VCaP (cell line): ENCODE results near the gene CHRNA9.

ENCODE experiments used
- H3K27ac ChIP-seq: fragments of 450-650 bp; 2 replicates; pipeline ENCODE4 v1.5.1; 2017
- TF ChIP-seq, protein P1 (sequence below): fragments of 450-650 bp; conservative IDR thresholded peaks from 2 replicates; pipeline ENCODE4 v1.5.1; 2017; ENCODE audit warnings: mild to moderate bottlenecking, moderate library complexity

CHRNA9 gene

DNA sequence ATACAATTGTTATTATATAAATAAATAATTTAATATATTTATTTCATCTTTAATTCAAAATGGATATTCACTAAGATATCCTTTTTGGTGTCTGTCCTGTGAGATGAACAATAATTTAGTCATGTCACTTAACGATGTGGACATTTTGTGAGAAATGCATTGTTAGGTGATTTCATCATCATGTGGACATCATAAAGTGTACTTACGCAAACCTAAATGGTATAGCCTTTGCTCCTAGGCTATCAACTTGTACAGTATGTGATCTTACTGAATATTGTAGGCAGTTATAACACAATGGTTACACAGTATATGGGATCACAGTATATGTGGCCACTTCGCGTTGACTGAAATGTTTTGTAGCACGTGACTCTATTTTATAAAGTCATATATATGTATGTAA lies 20.2 kb upstream of the CHRNA9 start:
- no peak overlapping the region for H3K27ac ChIP-seq
- TF ChIP-seq, protein P1, sequence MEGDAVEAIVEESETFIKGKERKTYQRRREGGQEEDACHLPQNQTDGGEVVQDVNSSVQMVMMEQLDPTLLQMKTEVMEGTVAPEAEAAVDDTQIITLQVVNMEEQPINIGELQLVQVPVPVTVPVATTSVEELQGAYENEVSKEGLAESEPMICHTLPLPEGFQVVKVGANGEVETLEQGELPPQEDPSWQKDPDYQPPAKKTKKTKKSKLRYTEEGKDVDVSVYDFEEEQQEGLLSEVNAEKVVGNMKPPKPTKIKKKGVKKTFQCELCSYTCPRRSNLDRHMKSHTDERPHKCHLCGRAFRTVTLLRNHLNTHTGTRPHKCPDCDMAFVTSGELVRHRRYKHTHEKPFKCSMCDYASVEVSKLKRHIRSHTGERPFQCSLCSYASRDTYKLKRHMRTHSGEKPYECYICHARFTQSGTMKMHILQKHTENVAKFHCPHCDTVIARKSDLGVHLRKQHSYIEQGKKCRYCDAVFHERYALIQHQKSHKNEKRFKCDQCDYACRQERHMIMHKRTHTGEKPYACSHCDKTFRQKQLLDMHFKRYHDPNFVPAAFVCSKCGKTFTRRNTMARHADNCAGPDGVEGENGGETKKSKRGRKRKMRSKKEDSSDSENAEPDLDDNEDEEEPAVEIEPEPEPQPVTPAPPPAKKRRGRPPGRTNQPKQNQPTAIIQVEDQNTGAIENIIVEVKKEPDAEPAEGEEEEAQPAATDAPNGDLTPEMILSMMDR = no peak

DNA sequence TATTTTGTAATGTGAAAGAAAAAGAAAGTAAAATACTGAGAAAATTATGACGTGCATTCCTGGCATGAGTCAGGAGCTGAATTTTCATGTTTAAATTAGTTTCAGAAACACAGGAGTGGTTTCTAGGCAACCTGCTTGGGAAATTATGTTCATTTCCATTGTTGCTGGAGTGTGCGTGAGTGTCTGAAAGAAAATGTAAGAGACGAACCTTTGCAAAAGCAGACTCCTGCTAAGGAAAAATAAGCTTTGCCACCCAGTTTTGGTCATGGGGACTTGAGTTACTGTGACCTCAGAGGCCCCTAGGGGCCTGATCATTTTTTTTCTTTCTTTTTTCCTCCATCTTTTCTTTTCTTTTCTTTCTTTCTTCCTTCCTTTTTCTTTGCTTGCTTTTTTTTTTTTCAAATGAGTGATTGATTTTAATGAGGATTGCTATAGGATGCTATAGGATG lies 18.8 kb upstream of the CHRNA9 start:
- H3K27ac ChIP-seq = peak overlapping the region; percentile 62
- TF ChIP-seq, protein P1 = no peak

DNA sequence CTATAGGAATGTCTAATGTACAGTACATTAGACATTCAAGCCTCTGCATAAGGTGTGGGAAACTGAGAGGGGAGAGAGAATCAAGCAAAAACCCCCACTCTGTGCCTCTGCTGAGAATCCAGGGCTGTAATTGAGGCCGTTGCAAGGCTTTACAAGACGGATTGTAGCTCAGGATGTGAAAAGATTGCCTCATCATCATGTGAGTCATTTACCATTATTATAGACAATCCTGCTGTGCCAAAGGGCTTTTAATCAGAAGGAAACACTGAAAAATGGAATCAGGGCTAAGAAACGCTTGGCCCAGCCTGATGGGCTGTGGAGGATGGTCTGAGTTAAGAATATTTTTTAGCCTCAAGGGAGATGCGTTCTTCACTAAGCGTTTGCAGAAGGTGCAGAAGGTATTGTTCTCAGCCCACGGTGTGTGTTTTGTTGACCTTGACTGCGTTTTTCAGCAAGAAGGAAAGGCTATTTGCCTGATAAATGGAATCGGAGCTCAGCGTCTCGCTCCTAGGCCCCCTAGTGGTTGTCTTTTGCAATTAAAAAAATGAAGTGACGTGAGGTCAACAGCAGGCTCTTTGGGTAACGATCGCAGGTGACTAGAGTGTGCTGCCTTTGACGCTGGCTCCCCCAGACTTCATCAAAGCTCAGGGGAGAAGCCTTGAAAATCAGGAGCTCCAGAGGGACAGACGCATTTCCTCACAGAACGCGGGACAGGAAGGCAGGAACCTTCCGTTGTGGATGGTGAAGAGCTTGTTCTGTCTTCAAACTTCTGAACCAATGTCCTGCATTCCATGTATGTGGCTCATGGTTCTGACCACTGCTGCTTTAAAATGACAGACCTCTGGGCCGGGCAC lies 18.1 kb upstream of the CHRNA9 start:
- H3K27ac ChIP-seq = peak overlapping the region; percentile 62
- TF ChIP-seq, protein P1 = peak; percentile 90

DNA sequence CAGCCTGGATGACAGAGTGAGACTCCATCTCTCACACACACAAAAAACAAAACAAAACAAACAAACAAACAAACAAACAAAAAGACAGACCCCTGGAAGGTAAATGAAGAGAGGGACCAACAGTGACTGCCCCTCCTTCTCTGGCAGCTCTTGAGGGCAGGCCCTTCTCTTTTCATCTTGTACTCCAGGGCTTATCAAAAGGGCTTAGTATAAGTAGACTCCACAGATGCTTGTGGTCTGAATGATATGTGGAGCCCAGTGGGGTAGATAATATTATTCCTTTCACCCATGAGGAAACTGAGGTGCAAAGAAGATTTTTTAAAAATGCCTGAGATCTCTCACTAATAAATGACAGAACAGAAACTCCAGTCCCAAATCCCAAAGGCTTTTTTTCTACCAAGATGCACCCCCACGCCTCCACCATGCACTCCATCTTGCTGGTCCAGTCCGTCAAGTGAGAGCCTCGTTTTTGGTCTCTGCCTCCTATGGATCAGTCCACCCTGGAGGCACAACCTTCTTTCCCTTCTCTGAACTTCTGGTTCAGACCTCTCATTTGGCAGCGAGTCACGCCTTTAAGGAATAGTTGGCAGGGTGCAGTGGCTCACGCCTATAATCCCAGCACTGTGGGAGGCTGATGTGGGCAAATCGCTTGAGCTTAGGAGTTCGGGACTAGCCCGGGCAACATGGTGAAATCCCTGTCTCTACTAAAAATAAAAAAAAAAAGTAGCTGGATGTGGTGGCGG lies 17.0 kb upstream of the CHRNA9 start:
- TF ChIP-seq, protein P1 = no peak
- no peak overlapping the region for H3K27ac ChIP-seq

DNA sequence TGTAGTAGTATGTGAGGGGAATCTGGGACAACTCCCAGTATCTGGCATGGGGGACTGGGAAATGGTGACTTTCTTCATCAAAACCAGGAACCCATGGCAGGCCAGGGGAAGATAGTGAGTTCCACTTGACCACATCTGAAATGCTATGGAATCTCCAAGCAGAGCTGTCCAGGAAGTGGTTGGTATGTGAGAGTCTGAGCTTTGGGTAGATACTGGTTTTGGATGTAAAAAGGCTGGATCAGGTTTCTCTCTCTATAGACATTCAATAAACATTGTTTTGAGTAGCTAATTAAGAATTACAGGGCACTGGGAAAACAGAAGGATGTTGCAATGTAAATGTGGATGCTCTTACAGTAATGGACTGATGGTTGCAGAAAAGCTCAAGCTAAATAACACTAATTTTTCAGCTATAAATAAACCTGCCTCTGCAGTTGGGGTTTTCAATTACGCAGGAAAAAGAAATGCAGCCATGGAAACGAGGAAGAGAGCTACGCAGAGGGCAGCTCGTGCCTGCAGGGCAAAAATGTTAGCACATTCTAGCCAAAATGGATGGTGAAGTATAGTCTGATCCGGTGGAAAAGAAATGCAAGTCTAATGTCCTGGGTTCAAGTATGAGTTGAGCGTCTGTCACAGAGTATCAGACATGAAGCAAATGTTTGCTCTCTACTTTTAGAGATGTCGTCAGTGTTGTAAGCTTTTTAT lies 13.4 kb upstream of the CHRNA9 start:
- peak overlapping the region; percentile 49; the same call in 1 of the 2 replicates for H3K27ac ChIP-seq
- TF ChIP-seq, protein P1 = no peak

DNA sequence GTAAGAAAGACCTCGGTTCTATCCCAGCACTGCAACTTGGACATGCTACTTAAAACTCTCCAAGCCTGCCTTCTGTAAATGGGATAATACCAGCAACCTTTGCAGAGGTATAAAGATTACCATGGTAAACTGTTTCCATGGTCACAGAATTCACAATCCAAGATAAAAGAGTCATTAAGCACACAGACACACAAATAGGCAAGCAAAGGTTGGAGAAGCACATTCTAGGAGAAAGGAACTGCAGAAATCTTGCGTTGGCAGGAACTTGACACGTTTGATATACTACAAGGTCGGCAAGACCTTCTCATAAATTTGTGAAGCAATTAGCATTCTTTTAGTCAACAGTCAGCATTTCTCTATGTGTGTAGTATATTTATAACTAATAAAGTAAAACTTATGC lies 12.3 kb upstream of the CHRNA9 start:
- TF ChIP-seq, protein P1 = no peak
- peak overlapping the region; percentile 49 for H3K27ac ChIP-seq

DNA sequence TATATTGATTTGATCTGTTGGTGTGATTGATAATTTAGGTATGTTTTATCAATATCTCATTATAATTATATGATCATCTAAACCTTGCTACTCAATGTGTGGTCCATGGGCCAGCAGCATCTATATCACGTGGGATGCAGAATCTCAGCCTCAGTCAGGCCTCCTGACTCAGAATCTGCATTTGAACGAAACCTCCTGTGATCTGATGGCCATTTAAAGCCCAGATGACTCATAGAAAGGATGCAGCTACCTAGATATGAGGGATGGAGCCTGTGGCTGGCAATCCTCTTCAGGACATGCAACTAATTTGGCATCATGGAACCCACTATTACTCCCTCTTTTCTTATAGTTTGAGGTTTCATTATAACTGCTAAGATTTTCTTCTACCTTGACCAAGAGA lies 11.3 kb upstream of the CHRNA9 start:
- H3K27ac ChIP-seq = no peak overlapping the region; the same call in 1 of the 2 replicates

More for the DNA sequence above, 11.3 kb upstream of the CHRNA9 start:
- TF ChIP-seq, protein P1 = no peak
